ENCODE data around the gene PROX1.

The PROX1 gene

DNA sequence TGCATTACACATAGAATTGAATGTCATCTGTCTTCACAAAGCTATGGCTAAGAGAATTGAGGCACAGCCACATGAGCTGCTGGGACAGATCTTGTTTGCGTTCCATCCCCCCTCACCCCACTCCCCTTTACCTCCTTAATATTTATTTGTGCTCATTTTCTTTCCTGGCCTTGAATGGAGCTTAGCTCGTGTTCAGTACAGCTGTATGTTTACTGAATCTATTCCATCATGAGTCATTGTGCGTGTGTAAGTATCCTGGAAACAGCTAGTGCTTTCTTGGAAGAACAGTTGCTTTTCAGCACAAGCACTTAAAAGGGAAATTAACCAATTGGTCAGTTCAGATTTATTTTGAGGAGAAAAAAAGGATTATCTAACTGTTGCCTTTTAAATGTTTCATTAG lies 14.7 kb downstream of the PROX1 start:
- Histone ChIP-seq H2AFZ (ENCODE audit: low read length) (no peak overlapping the region), H3F3A (ENCODE audit: insufficient read depth, low read length) (no peaks in the 10 kb centered on the region), H3K9me3 (ENCODE audit: low read length) (no peaks in the 10 kb centered on the region), H3K27ac (ENCODE audit: low read depth, low read length, poor library complexity, severe bottlenecking) (no peak overlapping the region), H3K36me3 (ENCODE audit: insufficient read depth, low read length) (peaks cover 50% of the 10 kb centered on the region), H4K20me1 (ENCODE audit: insufficient read depth, low read length) (no peaks in the 10 kb centered on the region), H3K4me3 (ENCODE audit: low read depth, low read length, poor library complexity, severe bottlenecking) (no peak overlapping the region), H3K4me1 (ENCODE audit: insufficient read depth, low read length, severe bottlenecking) (no peaks in the 10 kb centered on the region), H3K79me2 (ENCODE audit: insufficient read depth, low read length) (no peaks in the 10 kb centered on the region), H3K4me2 (ENCODE audit: low read length) (no peak overlapping the region), H3K9me2 (ENCODE audit: low read depth, low read length) (no peaks in the 10 kb centered on the region), H3K27me3 (ENCODE audit: insufficient read depth, low read length) (no peaks in the 10 kb centered on the region), H3K9ac (ENCODE audit: low read length) (no peak overlapping the region)
- TF ChIP-seq, protein P1, sequence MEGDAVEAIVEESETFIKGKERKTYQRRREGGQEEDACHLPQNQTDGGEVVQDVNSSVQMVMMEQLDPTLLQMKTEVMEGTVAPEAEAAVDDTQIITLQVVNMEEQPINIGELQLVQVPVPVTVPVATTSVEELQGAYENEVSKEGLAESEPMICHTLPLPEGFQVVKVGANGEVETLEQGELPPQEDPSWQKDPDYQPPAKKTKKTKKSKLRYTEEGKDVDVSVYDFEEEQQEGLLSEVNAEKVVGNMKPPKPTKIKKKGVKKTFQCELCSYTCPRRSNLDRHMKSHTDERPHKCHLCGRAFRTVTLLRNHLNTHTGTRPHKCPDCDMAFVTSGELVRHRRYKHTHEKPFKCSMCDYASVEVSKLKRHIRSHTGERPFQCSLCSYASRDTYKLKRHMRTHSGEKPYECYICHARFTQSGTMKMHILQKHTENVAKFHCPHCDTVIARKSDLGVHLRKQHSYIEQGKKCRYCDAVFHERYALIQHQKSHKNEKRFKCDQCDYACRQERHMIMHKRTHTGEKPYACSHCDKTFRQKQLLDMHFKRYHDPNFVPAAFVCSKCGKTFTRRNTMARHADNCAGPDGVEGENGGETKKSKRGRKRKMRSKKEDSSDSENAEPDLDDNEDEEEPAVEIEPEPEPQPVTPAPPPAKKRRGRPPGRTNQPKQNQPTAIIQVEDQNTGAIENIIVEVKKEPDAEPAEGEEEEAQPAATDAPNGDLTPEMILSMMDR (IDR thresholded peaks at IDR 0.05; ENCODE audit: low read length): no peak
- TF ChIP-seq EZH2 (IDR thresholded peaks at IDR 0.05; ENCODE audit: borderline replicate concordance, low read length): no peak

DNA sequence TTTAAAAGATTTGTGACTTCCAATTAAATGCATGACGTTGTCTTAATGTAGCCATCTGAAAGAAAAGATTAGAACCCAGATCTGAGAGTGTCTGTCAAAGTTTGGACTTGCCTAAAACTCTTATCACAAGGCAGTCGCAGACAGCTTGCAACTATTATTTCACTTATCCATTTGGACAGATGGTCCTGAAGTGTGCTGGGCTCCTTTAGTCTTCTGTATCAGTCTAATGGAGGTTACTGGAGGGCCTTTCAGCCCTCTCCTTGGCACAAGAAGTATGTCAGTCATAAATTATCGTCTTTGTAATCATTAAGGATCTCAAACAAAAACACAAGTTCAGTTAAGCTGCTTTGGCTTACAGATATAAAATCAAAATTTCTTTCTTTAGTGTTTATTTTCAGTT lies 15.5 kb downstream of the PROX1 start:
- H3K9me3 ChIP-seq (ENCODE audit: low read length): no peaks in the 10 kb centered on the region
- no peak overlapping the region for H3K9ac ChIP-seq (ENCODE audit: low read length)
- TF ChIP-seq, protein P1 (IDR thresholded peaks at IDR 0.05; ENCODE audit: low read length): no peak
- no peak for TF ChIP-seq EZH2 (IDR thresholded peaks at IDR 0.05; ENCODE audit: borderline replicate concordance, low read length)
- no peaks in the 10 kb centered on the region for H3K4me1 ChIP-seq (ENCODE audit: insufficient read depth, low read length, severe bottlenecking)
- H3K4me3 ChIP-seq (ENCODE audit: low read depth, low read length, poor library complexity, severe bottlenecking): no peak overlapping the region
- no peak overlapping the region for H2AFZ ChIP-seq (ENCODE audit: low read length)
- peaks cover 43% of the 10 kb centered on the region for H3K36me3 ChIP-seq (ENCODE audit: insufficient read depth, low read length)
- H3K27me3 ChIP-seq (ENCODE audit: insufficient read depth, low read length): no peaks in the 10 kb centered on the region
- no peaks in the 10 kb centered on the region for H3F3A ChIP-seq (ENCODE audit: insufficient read depth, low read length)
- no peak overlapping the region for H3K4me2 ChIP-seq (ENCODE audit: low read length)
- no peaks in the 10 kb centered on the region for H3K79me2 ChIP-seq (ENCODE audit: insufficient read depth, low read length)
- no peaks in the 10 kb centered on the region for H4K20me1 ChIP-seq (ENCODE audit: insufficient read depth, low read length)
- H3K9me2 ChIP-seq (ENCODE audit: low read depth, low read length): no peaks in the 10 kb centered on the region
- no peak overlapping the region for H3K27ac ChIP-seq (ENCODE audit: low read depth, low read length, poor library complexity, severe bottlenecking)

DNA sequence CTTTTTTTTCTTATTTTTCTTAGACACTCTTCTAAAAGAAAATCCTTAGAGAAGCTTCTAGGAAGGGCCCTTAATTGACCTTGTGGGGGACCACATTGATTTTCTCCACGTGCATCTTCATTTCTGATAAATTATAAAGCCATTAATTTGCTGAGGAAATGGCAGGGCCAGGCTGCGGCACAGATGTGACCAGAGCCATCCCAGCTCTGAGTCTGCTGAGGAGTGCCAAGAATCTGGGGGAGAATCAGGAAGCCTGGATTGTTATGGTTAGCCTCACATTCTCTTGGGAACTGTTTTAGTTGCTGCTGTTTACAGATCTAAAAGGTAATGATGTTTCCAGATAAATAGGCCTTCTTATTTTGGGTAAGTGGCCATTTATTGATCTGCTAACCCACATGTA lies 16.2 kb downstream of the PROX1 start:
- Histone ChIP-seq H3K79me2 (ENCODE audit: insufficient read depth, low read length) (no peaks in the 10 kb centered on the region), H3K9me3 (ENCODE audit: low read length) (no peaks in the 10 kb centered on the region), H3K4me3 (ENCODE audit: low read depth, low read length, poor library complexity, severe bottlenecking) (no peak overlapping the region), H4K20me1 (ENCODE audit: insufficient read depth, low read length) (no peaks in the 10 kb centered on the region), H3K4me1 (ENCODE audit: insufficient read depth, low read length, severe bottlenecking) (no peaks in the 10 kb centered on the region), H3K27me3 (ENCODE audit: insufficient read depth, low read length) (no peaks in the 10 kb centered on the region), H3K36me3 (ENCODE audit: insufficient read depth, low read length) (peaks cover 45% of the 10 kb centered on the region), H2AFZ (ENCODE audit: low read length) (no peak overlapping the region), H3K27ac (ENCODE audit: low read depth, low read length, poor library complexity, severe bottlenecking) (no peak overlapping the region), H3F3A (ENCODE audit: insufficient read depth, low read length) (no peaks in the 10 kb centered on the region), H3K4me2 (ENCODE audit: low read length) (no peak overlapping the region), H3K9ac (ENCODE audit: low read length) (no peak overlapping the region), H3K9me2 (ENCODE audit: low read depth, low read length) (no peaks in the 10 kb centered on the region)
- TF ChIP-seq, protein P1 (IDR thresholded peaks at IDR 0.05; ENCODE audit: low read length): no peak
- TF ChIP-seq EZH2 (IDR thresholded peaks at IDR 0.05; ENCODE audit: borderline replicate concordance, low read length): no peak
